ENCODE data around the gene TIE1.

The TIE1 gene

GRCh38 chr1:43300378-43301094, at the start of gene TIE1:
Gene TIE1, plus strand, starts transcription at chr1:43300982. Its CDS starts 90 bp downstream, at chr1:43301072.
- no peak for DNase-seq

DNA sequence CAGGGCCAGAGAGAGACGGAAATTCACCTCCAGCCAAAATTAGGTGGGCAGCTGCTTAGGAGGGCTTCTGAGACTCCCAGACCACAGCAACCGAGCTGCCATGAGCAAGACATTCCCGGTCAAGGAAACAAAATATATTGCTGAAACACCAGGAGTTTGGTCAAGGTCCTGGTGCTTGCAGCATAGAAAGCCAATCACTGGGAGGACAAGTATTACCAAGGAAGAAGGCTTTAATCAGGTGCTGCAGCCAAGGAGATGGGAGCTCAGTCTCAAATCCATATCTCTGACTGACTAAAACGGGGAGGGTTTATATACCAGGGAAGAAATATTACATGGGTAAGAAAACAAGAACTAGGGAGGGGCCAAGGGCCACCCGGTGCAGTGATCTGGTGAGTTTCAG, 49.8 kb upstream of the TIE1 start:
- no peak for DNase-seq

DNA sequence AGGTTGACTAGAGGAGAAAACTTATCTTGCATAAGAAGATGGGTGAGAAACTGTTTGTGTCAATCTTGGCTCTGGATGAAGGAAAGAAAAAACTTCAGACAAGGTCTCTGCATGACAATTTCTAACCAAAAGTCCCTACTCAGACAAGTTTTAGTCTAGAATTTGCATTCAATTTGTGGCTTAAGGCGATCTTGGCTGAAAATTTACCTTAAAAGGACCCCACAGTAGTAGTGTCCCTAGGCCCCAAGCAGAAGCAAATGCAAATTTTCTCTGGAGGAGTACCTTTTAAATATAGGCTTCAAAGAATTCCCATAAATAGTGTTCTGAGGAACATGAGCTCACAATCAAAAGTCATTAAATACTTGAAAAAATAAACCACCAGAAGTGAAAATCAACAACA, 48.6 kb upstream of the TIE1 start:
- DNase-seq, result no peak

GRCh38 chr1:43253173-43253572, 47.6 kb upstream of the TIE1 start:
- no peak for DNase-seq

- no peak for DNase-seq
Measured at GRCh38 chr1:43253876-43254275, 46.9 kb upstream of the TIE1 start.

- DNase-seq, result no peak
Measured at GRCh38 chr1:43255438-43256210, 45.2 kb upstream of the TIE1 start.

DNA sequence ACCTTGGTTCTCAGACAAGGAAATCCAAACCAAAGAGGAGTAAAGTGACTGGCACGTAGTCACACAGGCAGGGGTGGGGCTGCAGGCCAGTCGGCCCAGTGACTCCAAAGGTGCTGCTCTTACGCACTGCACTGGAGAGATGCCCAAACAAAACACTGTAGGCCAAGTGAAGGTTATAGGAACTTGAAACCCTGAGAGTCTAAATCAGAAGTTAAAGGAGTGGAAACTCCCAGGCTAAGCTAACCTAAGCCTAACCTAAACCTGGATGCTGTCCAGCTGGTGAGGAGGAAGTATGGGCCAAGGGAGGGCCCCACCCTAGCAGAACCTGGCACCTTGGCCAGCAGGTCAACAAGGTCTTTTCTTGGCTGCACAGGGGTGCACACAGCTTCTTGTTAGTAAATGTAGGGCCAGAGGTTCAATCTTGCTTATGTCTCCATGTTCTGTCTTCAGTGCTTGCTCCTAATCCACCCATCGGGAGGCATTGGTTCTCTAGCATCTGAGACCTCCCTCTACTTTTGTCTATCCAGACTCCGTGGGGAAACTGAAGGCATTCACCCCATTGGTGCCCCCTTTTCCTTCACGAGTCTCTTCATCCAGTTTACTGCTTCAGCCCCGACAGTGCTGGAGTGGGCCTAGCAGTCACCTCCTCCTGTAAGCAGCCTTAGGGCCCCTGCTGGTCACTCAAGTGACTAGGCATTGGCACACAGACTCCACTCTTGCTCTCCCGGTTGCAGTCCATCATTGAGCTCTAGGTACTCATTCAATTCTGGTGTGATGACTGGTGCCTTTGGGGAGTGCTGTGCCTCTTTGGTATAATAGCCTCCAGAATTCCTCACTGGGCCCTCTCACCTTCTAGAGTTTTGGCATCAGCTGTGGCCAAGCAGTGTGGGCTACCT, 43.9 kb upstream of the TIE1 start:
- DNase-seq, result no peak

- DNase-seq, result no peak
Measured at GRCh38 chr1:43258370-43258769, 42.4 kb upstream of the TIE1 start.

- DNase-seq, result no peak
Measured at GRCh38 chr1:43265431-43265830, 35.4 kb upstream of the TIE1 start.

GRCh38 chr1:43266881-43267280, 33.9 kb upstream of the TIE1 start:
- no peak for DNase-seq

GRCh38 chr1:43267291-43267805, 33.4 kb upstream of the TIE1 start:
- no peak for DNase-seq

DNA sequence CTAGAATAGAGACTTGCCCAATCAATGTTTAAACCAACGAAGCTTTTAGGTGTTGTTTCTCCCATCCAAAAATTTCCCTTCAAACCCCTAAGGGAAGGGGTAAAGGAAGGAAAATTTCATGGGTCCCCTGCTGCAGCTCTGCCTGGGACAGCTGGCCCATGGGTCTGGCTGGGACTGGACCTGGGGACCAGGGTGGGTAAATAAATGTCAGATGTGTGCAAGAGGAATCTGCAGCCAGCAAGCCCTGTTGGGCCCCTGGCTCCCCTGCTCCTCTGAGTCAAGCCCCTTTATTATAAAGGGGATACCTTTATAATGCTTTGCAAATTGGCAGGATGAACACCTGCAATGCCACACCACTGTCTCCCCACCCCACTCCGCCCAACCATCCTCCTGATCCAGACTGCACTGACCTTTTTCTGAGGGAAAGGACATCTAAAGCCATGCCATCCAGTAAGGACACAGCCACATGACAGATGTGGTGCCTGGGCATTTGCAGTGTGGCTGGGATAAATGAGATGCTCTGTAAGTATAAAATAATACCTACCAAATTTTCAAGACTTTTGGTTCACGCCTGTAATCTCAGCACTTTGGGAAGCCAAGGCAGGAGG, 32.9 kb upstream of the TIE1 start:
- no peak for DNase-seq

GRCh38 chr1:43269627-43270375, 31.0 kb upstream of the TIE1 start, which contains the start of gene TMEM125:
Gene TMEM125, plus strand, starts transcription at chr1:43269983. Its CDS starts 2,740 bp downstream, at chr1:43272723.
- DNase-seq, result no peak

GRCh38 chr1:43270421-43271095, 30.2 kb upstream of the TIE1 start:
- DNase-seq, result peak in 1 of 2 donors; percentile 1

DNA sequence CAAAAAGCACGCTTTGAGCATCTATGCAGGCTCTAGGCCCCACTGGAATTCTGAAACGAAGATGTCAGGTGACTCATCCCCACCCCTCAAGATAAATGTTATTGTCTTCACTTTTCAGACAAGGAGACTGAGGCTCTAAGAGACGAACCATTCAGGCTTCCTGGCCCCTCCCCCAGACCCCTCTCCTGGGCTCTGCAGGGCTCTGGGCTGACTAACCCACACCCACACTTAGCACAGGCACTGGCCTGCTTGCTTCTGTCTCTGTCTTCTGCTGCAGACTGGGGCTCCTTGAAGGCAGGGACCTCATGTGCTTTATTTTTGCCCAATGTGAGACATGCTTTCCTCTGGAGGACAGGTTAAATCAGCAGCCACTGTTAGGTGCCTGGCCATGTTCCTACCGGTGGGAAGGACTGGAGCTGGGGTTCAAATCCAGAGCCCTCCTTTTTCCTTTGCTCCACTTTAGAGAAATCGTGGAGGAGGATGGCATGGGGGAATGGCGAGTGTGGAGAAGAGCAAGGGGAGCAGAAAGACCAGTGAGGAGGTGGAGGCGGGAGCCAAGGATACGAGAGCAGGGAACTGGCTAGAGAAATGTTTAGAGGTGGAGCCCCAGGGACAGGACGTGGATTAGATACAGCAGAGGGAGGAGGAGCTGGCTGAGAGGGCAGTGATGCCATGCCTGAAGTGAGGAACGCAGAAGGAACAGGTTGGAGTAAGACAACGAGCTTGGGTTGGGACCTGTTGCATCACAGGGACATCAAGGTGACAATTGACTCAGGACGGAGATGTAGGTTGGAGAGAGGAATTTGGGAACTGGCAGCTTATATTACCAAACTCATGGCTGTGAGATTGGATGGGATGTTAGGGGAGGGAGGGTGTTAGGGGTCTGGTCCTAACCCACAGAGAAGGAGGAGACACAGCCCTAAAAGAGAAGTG, 29.3 kb upstream of the TIE1 start:
- DNase-seq, result no peak

DNA sequence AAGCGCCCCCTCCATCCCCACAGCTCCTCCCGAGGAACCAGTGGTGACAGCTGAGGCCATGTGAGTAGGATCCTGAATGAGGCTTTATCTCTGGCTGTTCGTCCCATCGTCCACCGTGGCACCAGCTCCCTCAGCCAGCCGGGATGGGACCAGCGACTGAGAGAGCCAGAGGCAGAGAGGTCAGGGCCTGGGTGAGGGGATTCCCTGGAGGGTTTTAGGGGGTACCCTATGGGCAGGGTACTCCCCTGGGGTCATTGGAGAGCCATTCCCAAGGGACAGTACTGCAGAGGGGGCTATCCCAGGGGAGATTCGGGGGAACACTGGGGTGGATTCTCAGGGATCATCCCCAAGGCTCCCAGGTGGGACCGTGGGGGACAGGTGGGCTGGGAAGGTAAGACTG, 28.6 kb upstream of the TIE1 start:
- DNase-seq, result no peak

- DNase-seq, result no peak
Measured at GRCh38 chr1:43272576-43273571, 27.9 kb upstream of the TIE1 start.

GRCh38 chr1:43273708-43274107, 27.1 kb upstream of the TIE1 start:
- DNase-seq, result no peak
